CD4-positive, alpha-beta T cell treated with Interleukin-1 beta for 1 hour (primary cell): ENCODE measurements around the gene MEOX1.

Experiments used
- DNase-seq, 2 donors: peaks; one replicate each; pipeline ENCODE4 v3.0.0-alpha.2; 2020 to 2022

MEOX1 gene

DNA sequence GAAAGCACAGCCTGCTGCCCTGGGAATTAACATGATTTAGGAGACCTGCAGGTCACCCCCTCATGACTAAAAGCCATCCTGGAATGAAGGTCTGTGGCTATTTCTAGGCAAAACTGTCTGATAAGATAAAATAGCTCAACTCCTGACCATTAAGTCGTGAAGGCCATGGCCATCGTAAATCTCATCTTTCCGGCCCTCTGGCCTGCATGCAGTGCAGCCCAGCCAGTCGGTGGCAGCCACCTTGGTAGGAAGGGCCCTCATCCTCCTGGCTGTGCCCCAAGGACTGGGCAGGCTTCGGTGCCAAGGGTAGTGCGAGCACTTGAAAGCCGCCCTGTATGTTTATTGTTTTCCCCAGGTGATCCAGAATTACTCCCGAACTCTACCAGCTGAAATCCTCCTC is 18.2 kb upstream of the MEOX1 start:
- no peak for DNase-seq

DNA sequence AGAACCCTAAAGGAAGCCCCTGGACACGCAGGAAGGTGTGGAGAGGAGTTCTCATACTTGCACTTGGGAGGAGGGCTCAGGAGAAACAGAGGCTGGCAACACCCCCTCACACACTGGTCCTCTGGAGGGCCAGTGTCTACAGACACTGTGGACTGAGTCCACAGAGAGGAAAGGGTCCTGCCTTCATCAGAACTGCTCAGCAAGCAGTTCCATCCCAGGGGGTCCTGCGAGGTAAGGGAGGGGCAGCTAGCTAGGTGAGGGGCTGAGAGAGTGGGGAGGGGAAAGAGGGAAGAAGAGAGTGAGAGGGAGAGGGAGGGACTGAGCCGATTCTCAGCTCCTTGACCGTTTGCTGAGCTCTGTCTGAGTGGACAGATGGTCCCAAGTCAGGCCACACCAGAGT is 17.7 kb upstream of the MEOX1 start:
- no peak for DNase-seq

DNA sequence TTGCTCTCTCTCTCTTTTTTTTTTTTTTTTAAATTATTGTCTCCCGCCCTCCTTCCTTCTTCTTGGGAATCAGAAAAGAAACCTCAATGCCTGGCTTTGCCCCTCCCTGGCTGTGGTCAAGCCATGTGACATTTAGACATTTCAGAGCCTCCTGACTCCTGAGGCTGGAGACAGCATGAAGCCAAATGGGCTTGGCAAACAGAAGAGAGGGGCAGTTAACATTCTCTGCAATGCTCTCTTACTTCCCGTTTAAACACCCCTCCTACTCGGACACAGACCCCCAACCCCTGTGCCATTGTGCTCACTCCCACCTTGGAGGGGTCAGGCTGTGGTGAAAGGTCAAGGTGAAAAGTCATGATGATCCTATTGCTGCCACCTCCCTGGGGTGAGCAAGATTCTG is 14.7 kb upstream of the MEOX1 start:
- no peak for DNase-seq

DNA sequence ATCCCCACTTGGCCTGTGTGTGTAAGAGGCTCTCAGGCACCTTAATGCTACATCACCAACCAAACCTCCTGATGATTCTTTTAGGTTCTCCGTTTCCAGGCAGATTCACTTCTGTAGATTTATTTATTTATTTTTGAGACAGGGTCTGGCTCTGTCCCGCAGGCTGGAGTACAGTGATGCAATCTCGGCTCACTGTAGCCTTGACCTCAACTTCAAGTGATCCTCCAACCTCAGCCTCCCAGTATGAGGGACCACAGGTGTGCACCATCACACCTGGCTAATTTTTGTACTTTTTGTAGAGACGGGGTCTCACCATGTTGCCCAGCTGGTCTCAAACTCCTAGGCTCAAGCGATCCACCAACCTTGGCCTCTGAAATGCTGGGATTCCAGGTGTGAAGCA is 12.7 kb upstream of the MEOX1 start:
- DNase-seq: no peak

DNA sequence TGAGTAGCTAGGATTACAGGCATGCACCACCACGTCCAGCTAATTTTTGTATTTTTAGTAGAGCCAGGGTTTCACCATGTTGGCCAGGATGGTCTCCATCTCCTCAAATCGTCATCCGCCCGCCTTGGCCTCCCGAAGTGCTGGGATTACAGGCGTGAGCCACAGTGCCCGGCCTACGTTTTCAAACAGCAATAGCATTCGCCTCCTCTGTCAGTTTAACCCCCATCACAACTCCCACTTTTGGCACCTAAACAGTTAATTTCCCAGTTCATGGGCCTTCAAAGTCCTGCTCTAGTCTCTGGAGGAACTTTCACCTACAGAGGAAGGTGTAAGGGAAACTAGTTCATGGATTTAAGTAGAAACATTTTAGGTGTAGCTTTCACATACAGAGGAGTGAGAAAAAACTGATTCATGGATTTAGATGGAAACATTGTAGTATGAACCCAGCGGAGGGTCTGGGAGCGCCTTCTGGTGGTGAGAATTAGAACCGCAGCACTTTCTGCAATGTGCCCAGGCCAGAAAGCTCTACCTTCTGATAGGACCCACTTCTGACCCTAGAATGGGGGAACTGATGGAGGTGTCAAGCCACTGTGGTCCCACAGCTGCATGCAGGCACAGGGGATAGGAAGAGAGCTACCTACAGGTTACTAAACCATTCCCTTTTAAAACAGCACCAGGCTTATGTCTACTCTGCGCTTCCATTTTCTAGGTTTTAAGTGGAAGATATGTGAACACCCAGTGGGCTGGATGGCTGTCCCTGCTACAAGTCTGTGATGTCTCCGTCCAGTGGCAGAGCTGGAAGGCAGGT is 12.0 kb upstream of the MEOX1 start:
- DNase-seq: peak; percentile 60

DNA sequence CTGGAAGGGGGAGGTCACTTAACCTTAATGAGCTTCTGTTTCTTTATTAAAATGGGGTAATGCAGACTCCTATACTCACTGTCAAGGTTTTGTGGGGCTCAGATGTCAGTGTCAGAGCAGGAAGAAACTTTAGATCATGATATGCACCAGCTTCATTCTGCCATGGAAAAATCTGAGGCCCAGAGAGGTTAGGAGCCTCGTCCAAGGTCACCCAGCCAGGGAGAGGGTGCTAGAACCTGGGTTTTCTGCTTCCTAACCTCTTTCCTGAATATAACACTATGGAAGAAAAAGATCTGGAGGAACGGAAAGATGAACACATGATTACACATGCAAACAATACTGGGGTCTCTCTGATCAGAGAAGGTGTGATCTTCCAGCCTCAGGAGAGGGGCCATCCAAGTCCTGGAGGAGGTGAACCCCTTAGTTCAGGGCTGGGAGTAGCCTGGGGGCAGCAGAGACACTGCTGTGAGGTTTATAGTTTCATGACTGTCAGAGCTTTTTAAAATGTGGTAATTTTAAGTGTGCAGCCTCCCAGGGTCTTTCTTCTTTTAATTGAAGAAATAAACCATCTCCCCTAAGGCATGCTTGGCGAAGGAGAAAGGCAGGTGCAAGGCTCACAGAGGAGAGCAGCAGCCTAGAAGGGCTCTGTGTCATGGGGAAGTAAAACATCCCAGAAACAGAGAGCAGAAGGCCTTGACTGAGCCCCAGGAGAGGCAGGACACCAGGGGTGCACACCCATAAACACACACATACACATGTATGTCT is 10.2 kb upstream of the MEOX1 start:
- no peak for DNase-seq

DNA sequence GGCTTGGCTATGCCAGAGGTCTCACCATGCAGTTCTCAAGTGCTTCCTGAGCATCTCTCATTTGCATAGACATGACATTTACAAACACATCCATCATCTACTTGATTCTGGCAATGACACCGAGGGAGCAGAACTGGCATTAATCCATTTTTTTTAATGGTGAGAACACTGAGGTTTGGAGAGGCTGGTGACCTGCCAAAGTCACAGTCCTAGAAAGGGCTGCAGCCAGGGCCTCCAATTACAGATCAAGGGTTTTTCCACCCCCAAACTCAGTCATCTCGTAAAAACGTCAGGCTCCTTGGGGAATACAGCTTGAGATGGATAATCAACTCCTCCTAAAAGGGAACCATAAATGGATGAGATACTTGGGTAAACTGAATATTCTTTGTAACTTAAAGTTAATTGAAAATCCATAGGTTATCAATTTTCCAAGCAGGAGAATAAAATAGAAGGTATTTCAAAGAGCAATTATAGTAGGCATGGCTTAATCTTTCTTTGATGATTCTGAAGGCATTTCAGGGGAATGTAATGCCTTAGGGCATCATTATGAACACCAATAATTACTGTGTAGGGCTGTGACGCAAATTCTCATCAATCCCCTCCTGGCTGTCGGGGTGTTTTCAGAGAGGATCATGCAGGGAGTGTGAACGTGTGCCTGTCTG is 9.4 kb upstream of the MEOX1 start:
- no peak for DNase-seq

DNA sequence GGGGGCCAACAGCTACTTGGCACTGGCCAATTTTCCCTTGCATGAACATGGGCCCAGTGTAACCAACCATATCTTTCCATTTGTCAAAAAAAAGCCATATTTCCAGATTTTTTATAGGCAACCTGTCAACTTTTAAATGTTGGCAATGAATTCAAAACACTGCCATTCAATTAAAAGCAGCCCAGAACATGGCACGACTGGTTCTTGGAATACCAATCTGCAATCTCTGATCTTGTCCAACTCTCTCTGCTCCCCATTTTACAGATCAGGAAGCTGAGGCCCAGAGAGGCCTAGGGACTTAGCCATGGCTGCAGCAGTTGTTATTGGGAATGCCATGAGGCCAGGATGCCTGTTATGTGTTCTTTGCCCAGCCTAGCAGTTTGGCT is 8.9 kb upstream of the MEOX1 start:
- no peak for DNase-seq

DNA sequence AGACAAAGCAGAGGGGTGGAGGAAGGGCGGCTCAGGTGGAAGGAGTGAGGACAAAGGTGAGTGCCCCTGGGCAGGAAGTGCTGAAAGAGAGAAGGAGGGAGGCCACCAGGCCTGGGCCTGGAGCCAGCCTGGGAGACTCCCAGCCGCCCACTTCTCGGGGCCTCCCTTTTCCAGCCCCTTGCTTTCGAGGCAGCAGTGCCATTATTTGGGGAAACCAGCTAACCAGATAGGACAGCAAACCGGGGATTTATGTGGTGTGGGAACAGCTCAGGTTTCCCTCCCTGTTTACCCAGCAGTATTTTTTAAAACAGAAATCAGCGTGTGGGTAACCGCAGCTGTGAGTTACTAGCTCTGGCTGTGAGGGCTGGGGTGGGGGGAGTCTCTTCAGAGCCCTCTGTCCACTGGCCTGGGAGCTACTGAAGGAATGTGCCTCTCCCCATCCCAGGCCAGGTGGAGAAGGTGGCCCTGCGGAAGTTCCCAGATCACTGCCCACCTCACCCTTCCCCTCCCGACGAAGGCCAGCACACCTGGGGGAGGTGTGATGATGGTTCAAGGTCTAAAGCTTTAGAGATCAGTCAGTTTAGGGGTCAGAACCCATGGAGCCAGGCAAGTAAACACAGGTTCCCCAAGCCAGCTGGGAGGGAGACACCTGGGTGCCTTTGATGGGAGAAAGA is 8.4 kb upstream of the MEOX1 start:
- no peak for DNase-seq

DNA sequence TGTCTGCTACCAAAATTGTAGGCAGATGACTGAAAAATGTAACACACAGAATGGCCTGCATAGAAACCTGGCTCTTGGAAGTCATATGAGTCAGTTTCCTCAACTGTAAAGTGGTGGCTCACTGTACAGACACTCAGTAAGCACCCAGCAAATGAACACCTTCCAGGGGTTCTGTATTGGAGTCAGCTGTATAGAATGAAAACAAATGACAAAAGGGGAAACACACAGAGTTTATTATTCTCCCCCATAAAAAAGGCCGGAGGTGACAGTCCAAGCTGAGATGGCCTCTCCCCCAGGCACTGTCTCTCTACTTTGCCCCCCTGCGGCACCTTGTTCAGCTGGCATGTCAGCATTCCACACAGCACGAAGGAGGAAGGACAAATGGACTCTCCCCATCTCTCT is 6.2 kb upstream of the MEOX1 start:
- no peak for DNase-seq

DNA sequence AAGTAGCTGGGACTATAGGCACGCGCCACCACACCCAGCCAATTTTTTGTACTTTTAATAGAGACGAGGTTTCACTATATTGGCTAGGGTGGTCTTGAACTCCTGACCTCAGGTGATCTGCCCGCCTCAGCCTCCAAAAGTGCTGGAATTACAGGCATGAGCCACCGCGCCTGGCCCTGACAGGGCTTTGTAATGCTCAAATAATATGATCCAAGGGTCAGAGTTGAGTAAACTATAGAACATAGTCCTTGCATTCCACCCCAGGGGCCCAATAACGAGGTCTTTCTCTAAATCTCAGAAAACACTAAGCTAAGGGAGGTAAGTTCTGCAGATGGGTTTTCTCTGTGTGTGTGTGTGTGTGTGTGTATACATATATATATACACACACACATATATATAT is 5.8 kb upstream of the MEOX1 start:
- DNase-seq: no peak

DNA sequence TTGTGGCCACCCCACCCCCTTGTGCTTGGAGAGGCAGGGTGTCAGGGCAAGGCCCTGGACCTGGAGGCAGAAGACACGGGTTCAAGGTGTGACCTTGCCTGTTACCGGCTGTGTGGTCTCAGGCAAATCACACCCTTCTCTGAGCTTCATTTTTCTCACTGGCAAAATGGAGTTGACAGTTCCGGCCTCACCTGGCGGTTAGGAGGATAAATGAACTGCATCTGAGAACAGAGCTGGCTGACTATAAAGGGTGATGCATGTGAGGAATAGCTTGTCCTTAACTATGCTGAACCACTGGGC is 4.2 kb upstream of the MEOX1 start:
- DNase-seq: no peak

DNA sequence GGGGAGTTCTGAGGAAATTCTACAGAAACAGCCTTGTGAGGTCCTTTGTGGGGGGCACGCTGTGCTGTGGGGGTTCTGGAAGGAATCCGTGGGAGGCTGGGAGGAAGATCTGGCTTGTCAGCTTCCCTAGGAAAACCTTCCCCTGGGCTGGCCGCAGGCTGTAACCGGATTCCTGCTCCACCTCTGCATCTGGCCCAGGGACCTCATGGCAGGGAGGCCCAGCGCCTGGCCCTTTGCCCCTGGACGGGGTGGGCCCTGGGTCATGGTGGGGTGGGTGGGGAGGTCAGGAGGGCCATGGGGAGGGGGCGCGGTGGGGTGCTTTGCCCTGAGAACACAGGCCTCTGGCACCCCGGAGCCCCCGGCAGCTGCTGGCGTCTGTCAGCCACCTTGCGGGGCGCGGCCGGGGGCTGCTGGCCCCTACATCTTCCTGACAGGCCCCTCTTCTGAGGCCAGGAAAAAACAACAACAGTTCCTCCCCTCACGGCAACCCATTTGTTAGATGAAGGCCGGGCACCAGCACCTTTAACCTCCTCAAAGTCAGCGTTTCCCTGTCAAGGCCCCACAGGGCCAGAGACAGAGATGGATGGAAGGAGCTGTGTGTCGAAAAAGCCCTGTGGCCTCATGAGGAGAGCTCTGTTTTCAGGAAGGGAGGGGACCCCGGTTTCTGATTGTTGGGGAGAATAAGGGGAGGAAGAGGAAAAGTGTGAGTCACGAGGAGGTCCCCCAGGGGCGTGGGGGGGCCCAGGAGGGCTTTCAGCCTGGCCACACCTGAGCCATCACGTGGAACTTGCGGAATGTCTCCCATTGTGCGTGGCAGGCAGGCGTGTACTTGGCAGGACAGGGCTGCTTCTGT is 3.6 kb upstream of the MEOX1 start:
- DNase-seq: no peak

DNA sequence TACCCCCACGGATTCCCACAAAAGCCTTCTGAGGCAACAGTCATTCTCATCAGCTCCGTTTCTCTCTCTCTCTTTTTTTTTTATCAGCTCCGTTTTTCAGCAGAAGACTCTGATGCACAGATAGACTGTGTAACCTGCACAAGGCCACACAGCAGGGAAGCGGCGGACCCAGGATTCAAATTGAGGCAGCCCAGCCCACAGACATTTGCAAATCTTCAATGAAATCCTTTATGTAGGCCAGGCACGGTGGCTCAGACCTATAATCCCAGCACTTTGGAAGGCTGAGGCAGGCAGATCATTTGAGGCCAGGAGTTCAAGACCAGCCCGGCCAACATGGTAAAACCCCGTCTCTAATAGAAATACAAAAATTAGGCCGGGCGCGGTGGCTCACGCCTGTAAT is 2.4 kb upstream of the MEOX1 start:
- DNase-seq: no peak

DNA sequence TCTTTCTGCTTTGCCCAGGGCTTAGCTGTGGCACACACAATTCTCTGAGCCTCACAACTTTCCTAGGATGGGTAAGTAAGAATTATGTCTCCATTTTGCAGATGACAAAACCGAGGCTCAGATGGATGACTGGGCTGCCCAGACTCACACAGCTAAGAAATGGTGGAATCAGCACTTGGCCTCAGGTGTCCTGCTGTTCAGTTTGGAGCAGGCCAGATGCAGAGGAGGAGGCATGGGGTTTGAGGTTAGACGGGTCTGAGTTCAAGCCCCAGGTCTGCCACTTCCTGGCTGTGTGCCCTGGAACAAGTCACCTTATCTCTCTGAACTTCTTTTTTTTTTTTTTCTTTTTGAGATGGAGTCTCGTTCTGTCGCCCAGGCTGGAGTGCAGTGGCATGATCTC is 1.7 kb upstream of the MEOX1 start:
- no peak for DNase-seq

DNA sequence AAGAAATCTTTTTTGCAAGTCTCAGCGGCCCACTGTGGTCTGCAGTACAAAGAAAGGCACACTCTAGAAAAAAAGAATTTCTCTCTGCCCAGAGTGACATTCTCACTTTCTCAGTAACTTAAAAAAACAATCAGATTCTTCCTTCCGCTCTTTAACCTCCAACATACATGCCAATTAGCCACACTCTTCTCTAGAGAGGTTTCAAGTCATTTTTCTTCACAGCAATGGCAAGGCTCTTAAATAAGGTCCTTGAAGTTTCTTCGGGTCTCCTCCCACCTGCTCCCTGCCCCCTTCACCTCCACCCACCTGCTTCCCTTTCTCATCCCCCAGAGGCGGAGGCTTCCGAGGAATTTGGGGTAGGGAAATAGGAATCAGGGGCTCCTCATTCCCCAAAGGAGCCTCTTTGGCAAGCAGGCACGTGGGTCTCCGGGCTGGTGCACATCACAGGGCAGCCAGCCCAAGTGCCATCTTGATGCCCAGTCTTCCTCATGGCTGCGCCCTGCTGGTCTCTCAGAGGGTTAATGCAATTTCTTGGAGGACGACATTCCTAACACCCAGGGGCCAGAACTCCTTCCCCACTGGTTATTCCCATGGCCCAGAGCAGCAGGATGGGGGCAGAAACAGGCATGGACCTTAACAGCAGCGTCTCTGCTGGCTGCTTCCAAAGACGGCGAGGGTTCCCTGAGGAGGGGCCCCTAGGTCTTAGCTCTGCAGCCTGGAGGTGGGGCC is 855 bp upstream of the MEOX1 start:
- no peak for DNase-seq

DNA sequence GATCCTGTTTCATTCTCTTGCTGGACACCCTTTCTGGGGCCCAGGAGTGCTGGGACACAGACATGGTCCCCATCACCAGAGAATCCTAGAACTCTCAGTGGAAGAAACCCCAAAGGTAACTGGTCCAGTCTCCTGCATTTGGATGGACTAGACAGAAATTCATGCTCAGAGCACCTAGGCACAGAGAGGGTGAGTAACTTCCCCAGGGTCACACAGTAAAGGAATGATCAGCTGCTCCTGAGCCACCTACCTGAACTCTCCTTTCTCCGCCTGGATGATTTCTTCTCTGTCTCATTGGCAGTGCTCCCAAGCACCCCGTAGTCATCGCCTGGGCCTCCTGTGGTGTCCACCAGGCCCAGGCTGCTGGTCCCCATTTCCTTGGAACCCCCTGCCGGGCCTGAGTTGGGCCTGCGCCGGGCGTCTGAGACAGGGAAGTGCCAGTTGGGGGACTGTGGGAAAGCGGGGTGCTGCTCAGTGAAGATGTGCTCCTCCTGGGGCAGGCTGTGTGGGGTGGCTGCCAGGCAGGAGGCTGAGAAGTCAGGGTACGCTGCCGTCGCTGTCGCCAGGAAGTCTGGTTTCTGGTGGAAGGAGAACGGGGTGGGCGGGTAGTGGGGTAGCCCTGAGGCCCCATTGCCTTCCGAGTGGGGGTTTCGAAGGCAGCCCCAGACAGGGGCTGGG is 767 bp downstream of the MEOX1 start:
- peak in 1 of 2 donors; percentile 12 for DNase-seq

DNA sequence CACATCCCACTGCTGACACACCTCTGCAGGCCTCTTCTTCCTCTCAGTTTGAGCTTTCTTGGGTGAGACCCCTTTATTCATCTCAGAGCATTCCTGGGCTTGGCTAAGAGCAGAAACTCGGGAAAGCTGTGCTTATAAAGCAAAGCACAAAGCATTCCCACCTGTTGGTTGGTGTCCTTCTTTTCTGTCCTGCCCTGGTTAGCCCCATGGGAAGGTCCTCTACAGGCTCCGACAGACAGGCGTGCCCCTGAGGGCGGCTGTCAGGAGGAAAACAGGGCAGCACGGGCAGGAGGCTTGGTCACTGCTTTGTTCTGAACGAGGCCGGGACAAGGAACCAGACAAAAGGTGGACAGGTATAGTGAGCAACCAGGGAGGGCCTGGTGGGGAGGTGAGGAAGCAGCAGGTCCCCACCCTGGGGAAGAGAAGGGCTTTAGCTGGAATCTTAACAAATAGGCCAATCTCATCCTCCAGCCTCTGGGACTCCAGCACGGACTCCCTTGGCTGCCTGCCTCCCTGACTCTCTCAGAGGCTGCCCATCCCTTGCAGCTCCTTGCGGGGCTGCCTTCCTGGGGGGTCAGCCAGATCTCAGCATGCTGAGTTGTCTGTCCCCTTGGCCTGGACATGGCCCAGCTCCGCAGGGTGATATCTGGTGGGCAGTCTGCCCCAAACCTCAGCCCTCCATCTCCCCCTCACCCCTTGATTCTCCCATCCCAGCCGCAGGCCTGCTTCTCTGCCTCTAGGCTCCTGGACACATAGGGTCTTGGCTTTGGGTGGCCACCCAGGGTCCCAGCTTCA is 1.7 kb downstream of the MEOX1 start:
- DNase-seq: no peak

DNA sequence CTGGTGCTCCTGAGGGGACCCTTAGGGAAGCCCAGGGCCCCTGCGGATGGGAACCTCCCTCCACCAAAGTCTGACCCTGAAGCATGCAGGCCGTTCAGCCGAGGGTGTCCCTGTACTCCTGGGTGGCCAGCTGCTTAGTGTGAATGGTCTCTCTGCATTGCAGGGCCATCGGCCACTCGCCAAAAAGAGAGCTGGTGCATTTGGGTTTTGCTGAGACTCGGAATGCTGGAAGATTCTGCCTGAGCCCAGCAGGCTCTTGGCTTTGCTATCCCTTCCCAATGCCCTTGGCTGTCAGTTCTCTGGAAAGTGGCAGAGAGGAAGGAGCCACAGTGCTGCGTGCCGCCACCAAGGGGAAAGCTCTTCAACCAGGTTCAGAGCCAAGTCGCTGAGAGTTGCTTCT is 2.8 kb downstream of the MEOX1 start:
- DNase-seq: no peak

DNA sequence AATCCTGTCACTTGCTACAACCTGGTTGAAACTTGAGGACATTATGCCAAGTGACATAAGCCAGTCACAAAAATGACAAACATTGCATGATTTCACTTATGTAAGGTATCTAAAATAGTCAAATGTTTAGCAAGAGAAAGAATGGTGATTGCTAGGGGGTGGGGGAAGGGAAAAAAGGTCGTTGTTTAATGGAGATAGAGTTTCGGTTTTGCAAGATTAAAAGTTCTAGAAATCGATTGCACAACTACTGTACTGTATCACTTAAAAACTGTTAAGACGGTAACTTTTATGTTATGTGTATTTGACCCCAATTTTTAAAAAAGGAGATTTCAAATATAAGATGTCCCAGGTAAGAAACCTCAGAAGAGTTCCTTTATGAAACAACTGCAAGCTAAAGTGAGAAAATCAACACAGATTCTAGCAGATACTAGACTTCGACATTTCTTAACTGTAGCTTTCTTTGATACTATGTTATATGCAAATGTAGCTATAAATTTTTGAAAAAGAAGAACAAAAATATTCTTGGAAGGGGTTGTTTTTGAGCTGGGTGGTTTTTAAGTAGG is 5.9 kb downstream of the MEOX1 start:
- no peak for DNase-seq
